HCEC 1CT (cell line): ENCODE data around the gene DES.

Experiments used
- DNase-seq: peaks from one replicate; pipeline ENCODE4 v3.0.0-alpha.2; 2017

DES gene

DNA sequence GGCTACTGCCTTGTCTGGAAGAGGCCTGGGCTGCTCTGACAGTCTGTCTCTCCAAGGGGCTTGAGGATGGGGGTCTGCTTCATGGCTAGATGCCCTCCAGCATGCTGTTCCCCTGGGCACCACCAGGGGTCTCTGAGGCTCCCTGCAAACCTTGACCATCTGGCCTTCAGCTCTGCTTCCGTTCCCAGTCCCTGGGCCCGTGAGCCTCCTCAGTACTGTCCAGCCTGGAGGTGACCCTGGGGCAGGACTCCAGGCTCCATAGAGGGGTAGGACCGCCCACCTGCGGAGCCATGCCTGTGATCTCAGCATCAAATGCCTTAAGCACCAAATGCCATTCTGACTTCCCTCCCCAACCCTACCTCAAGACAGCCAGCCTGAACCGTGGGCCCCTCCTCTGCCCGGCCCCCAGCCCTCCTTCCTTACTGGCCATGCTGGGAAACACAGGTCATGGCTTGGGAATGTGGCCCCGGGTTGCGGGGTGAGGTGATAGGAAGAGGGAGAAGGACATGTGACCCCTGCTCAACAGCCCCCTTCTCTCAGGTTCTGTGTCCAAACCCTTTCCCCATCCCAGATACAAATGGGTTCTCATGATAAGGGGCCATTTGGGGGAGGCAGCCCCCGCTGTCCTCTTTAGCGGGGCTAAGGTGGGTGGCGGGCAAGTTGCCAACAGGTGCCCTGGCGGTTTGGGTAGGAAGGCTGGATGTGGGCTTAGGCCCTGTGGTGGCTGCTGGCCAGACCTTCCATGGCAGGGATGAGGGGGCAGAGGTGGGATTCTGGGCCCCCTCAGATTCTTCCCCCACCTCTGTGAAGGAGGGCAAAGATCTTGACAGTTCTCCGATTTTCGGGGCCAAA, 41.5 kb downstream of the DES start:
- peak; percentile 68 for DNase-seq

DNA sequence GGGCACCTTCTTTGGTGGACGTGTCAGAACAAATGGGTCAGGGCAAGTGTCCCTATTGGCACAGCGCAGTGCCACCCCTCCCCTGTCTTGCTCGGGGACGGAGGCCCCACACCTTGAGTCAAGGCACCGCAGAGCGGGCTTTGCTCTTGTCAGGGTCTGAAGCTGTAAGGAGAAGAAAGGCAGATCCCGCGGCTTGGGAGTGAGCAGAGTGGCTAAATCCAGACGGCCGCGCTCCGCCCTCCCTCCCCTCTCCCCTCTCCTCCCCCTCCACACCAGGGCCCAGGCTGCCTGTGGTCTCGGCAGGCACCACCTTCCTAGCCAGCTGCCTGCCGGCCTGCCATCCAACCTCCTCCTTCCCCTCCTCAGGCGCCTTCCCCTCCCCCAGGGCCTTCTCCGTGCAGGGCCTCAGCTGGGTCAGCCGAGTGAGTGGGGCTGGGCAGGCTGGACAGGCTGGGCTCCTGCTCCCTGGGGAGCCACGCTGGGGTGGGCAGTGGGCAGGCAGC, 42.3 kb downstream of the DES start:
- no peak for DNase-seq

DNA sequence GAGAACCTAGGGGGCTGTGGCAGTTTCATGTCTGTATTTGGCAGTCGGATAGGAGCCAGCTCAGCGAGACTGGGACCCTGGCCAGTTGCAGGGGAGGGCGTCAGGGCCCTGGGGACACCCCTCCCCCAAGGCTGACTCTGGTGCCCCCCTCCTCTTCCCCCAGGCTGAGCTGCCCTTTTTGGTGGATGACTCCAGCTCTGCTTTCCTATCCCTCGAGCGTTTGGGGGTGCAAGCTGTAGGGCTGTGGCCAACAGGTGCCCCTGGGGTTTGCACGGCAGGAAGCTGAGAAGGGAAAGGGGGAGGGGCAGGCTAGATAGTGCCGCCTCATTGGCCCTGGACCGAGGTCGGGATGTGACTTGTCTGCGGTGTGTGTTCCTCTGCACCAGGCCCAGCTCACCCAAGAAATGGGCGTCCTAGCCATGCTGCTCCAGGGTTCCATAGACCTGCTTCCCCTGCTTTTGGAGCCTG, 42.9 kb downstream of the DES start:
- DNase-seq: no peak

- DNase-seq: no peak
Measured at GRCh38 chr2:219461669-219462068, 43.5 kb downstream of the DES start.

GRCh38 chr2:219462349-219462748, 44.2 kb downstream of the DES start:
- DNase-seq: no peak

DNA sequence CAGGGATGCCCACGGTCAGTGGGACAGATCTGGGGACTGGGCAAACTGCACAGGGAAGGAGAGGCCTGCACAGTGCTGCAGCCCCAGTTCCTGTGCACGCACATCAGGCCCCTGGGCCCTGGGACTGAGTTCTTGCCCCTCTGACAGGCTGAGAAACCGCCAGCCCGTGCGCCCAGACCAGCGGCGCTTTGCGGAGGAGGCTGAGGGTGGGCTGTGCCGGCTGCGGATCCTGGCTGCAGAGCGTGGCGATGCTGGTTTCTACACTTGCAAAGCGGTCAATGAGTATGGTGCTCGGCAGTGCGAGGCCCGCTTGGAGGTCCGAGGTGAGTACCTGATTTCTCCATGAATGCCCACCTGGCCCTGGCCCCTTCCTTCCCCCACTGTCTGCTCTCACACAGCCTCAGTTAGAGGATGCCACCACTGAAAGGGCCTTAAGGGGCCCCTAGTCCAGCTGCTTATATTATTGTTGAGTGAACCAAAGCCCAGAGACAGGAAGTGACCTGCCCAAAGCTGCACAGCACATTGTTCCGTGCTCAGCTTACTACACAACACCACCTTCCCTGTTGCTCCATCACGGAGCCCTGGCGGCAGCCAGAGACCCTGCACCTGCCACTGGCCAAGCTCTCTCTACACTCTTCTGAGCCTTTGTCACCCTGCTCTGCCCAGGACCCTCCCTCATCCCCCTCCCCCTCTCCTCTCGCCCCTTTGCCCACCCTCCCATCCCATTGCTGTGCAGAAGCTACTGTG, 46.3 kb downstream of the DES start:
- no peak for DNase-seq

GRCh38 chr2:219465659-219466561, 47.7 kb downstream of the DES start:
- DNase-seq: no peak

DNA sequence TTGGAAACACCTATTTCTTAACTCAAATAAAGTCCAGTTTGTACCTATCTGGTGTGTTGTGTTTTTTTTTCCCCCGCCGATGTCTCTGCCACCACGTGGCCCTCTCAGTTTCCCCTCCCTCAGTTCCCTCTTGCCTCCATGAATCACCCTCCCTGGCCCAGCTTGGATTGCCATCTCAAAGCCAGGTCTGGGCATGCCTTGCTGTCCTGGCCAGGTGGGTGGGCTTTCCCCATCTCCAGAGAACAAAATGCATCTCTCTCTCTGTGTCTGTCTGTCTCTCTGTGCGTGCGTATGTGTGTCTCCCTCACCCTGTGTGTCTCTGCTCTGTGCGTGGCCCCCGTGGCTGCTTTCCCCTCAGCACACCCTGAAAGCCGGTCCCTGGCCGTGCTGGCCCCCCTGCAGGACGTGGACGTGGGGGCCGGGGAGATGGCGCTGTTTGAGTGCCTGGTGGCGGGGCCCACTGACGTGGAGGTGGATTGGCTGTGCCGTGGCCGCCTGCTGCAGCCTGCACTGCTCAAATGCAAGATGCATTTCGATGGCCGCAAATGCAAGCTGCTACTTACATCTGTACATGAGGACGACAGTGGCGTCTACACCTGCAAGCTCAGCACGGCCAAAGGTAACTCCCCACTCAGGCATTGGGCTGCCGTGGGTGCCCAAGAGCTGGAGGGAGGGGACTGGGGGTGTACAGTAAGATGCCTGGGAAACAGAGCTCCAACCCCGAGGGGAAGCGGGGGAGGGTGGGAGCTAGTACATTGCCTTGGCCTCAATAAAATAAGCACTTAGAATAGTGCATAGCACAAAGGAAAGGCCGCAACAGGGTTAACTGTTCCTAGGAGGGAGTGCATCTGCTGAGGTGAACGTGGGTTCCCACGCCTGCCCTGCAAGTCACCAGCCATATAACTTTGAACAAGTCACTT, 48.9 kb downstream of the DES start:
- no peak for DNase-seq

DNA sequence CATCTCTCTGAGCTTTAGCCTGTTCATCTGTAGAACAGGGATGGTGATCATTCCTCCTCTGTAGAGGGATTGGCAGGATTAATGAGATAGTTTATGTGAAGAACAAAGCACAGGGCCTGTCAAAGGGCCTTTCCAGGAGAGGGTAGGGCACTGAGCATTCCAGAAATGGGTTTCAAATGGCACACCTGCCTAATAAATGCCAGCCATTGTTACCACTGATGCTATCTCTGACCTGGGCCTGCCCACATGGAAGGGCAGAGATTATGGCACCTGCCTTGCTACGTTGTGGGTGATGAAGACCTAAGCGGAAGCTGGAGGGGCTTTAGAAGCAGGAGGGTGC, 49.5 kb downstream of the DES start:
- no peak for DNase-seq

GRCh38 chr2:219468410-219469185, 50.4 kb downstream of the DES start:
- no peak for DNase-seq

- DNase-seq: peak; percentile 66
Measured at GRCh38 chr2:219469186-219469724, 51.1 kb downstream of the DES start.

- DNase-seq: no peak
Measured at GRCh38 chr2:219470429-219470828, 52.3 kb downstream of the DES start.

GRCh38 chr2:219471476-219472371, 53.5 kb downstream of the DES start:
- DNase-seq: no peak

DNA sequence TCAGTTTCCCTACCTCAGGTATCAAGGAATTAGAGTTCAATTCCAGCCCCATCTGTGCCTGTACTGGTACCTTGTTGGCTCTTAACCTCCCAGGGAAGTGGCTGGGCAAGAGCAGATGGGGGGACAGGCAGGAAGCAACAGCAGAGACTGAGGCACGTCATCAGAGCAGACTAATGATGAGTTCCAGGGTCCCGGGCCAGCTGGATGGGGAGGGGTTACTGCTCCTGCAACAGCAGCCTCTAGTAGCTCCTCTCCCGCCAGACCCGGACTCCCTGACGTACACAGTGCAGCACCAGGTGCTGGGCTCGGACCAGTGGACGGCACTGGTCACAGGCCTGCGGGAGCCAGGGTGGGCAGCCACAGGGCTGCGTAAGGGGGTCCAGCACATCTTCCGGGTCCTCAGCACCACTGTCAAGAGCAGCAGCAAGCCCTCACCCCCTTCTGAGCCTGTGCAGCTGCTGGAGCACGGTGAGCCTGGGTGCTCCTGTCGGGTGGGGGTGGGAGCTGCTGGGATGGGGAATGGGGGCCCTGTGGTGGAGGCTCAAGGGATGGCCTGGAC, 54.5 kb downstream of the DES start:
- no peak for DNase-seq

GRCh38 chr2:219473511-219473910, 55.3 kb downstream of the DES start:
- no peak for DNase-seq

DNA sequence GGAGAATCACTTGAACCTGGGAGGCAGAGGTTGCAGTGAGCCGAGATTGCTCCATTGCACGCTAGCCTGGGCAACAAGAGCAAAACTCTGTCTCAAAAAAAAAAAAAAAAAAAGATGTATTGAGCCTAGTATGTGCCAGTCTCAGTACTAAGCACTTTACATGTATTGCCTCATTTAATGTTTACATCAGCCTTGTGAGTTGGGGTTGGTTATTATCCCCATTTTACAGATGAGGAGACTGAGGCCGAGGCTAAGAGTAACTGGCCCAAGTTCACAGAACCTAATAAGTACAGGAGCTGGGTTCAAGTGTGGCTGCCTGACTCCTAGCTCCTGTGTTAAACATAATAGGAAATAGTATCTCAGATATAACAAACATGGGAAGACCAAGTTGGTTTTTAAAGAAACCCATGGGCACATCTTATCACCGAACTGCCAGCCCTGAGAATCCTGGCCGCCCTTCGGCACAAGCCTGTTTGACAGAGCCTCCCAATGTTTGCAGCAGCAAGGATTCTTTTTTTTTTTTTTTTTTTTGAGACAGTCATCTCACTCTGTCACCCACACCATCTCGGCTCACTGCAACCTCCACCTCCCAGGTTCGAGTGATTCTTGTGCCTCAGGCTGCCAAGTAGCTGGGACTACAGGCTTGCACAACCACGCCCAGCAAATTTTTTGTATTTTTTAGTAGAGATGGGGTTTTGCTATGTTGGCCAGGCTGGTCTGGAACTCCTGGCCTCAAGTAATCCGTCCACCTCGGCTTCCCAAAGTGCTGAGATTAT, 56.3 kb downstream of the DES start:
- DNase-seq: no peak

DNA sequence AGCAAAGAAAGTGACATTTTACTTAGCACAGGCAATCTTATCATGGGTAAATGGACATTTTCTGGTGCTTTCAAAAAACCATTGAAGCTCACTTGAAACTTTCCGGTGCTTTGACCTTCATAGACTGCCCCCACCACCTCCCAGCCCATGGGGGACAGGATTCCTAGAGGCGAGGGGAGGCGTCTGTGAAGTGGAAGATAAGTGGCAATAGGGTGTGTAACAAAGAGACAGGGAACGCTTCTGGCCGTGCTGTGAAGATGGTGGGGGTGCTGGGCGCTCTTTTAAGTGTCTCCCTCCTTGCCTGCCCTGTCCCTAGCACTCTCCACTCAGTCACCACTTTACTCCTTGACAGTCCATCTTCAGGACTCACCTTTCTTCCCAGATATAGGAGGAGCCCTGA, 57.1 kb downstream of the DES start:
- DNase-seq: no peak
